Motor neuron (in vitro differentiated cells): ENCODE results near the gene ZRANB3. TPM values are rescaled to one million over a fixed set of nuclear protein-coding genes. Genes with fewer than 3 reads are reported as not detected.
A peak's percentile ranks its signal among the peaks of the same experiment; 100 is the strongest.
"Not testable (repeated sequence)": the region's sequence is repeated elsewhere in the genome, so short reads cannot be mapped to it uniquely, and the experiment has no call there.

ENCODE experiments used
- ATAC-seq, 8 experiments: fragments of 200-7000 bp; cut with Tn5 transposase; replicated peaks in 6 of 8; 2 replicates each; pipeline ENCODE4 v1.8.0; 2021; ENCODE audit warnings: mild to moderate bottlenecking in 8 of 8, moderate library complexity in 8 of 8
- H3K27ac ChIP-seq, 2 donors: fragments of 250-450 bp; sonication (Bioruptor Pico); 2 replicates each; pipeline ENCODE4 v1.9.0; 2021; ENCODE audit warnings: antibody characterized with exemption in 2 of 2, mild to moderate bottlenecking in 2 of 2, moderate library complexity in 1 of 2
- H3K4me1 ChIP-seq, 2 donors: fragments of 250-450 bp; sonication (Bioruptor Pico); replicated peaks in 1 of 2; 2 replicates each; pipeline ENCODE4 v1.6.1; 2021; ENCODE audit warnings: antibody characterized with exemption in 2 of 2, mild to moderate bottlenecking in 2 of 2, moderate library complexity in 1 of 2
- H3K4me3 ChIP-seq, 5 donors: fragments of 250-450 bp; sonication (Bioruptor Pico); 2 replicates each; pipeline ENCODE4 v1.9.0; 2021; ENCODE audit warnings: antibody characterized with exemption in 5 of 5, mild to moderate bottlenecking in 5 of 5, moderate library complexity in 4 of 5
- WGBS, 10 experiments: fragments of 450-650 bp; shearing (Covaris generic); methylation state at CpG; one replicate each; pipeline ENCODE4 v1.0.0; 2022; 5-methylcytosine and 5-hydroxymethylcytosine counted together
- in situ Hi-C, 9 experiments: fragments of 400-800 bp; cut with MboI; loops; one replicate each; pipeline ENCODE4 v1.15.0; 2021; ENCODE audit warnings: low sequenced_read_pairs in 9 of 9, low pct_unique_long_range_greater_than_20kb in 2 of 9; ENCODE audit not compliant: unreplicated experiment in 9 of 9
- total RNA-seq, 8 experiments: library from RNA; unstranded; fragments of 300-600 nt; gene quantifications; 2 replicates each; pipeline versions ENCODE4 v1.2.3 to v1.2.4, GENCODE V29; 2022

The ZRANB3 gene
- total RNA-seq, 8 experiments from 2014 or later = 6.3 to 18.2 (median 9.6) TPM

DNA sequence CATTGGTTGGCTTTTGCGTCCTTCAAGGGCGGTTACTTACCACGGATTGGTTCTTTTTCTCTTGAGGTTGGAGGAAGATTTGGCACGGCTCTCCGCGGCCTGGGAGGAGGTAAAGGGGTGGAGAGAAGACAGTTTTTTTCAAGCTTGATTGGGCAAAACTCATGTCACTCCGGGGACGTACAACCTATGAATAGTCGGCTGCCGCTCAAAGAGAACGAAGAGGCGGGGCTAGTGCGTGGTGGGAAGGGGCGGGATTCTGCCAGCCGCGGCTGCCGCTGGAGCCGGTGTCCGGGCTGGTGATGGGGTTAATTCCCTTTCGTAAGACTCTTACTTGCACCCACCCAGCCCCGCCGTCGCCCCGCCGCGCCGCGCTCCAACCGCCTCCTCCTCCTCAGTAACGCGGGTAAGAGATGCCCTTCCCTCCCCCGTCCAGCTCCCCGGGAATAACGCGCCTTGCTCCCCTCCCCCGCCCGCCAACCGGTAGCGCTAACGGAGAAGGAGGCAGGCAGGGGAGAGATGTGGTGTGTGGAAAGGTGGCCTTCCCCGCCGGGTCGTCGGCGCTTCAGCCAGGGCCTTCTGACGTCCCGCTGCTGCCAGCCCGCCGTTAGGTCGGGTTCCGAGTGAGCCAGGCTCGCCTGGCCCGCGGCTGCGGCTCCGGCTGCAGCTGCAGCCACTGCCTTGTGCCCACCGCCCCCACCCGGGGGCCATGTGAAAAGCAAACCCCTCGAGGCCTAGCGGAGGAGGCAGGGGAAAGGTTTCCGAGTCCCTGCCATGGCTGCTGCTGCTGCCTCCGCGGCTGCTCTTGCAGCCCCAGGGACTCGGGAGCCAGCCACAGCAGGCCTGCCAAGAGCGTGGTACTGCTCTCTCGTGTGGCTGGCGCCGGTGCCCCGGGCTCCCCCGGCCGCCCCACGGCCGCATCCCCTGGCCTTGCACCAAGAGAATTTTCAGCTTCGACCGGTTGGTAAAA lies 496 bp upstream of the ZRANB3 start, which contains the start of gene R3HDM1:
R3HDM1 (plus strand) TSS at position 254 of the 967 bp plus-strand sequence. CDS start 73,362 bp downstream, outside the sequence.
- 0 to 6% (median 1%) methylated on average over 1 to 18 of the region's 75 CpGs; no CpG with 5 or more reads in 3 of the 10 experiments for WGBS, 10 experiments
- Histone ChIP-seq H3K4me3 (peak within 1 kb of the TSS; percentile 73 to 89 (median 82)), H3K4me1 (peaks cover 5 to 6% of the 10 kb centered on the region in 2 donors), H3K27ac (peak within 1 kb of the TSS; percentile 91 to 92)
- peak; percentile 80 to 90 (median 88) for ATAC-seq
- in situ Hi-C loops = no loop called here

- Histone ChIP-seq H3K4me1 (peaks cover 3 to 5% of the 10 kb centered on the region in 2 donors), H3K4me3 (no peak overlapping the region), H3K27ac (no peak overlapping the region)
- in situ Hi-C loops = no loop called here
- WGBS, 10 experiments = 67 to 100% (median 94%) methylated on average over 1 to 3 of the region's 3 CpGs; no CpG with 5 or more reads in 1 of the 10 experiments
- ATAC-seq = no peak
Measured at GRCh38 chr2:135528006-135528405, 3.0 kb downstream of the ZRANB3 start.

- Histone ChIP-seq H3K27ac (no peak overlapping the region), H3K4me3 (no peak overlapping the region), H3K4me1 (peaks cover 0 to 5% of the 10 kb centered on the region in 2 donors)
- 80 to 100% (median 100%) methylated on average over 1 of the region's 1 CpG; no CpG with 5 or more reads in 3 of the 10 experiments for WGBS, 10 experiments
- in situ Hi-C loops = no loop called here
- no peak for ATAC-seq
Measured at GRCh38 chr2:135525786-135526185, 5.2 kb downstream of the ZRANB3 start.

DNA sequence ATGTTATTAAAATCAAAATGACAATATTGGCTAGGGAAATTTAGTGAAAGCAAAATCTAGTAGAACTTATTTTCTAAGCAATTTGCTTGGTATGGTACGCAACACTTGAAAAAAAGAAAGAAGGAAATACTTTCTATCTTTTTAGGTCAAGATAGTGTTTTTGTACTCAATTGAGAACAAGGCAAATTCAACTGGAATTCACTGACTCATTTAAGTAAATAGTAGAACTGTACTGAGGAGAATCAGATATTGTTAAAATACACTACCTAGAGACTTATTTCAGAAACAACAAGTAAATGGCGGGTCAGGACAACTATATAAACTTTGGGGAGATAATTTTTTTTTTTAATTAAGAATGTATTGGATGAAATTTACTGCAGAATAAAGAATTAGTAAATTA lies 18.9 kb downstream of the ZRANB3 start:
- no peak for ATAC-seq
- WGBS, 10 experiments = 92 to 100% (median 97%) methylated on average over 1 to 2 of the region's 2 CpGs
- H3K27ac ChIP-seq = no peak overlapping the region
- H3K4me3 ChIP-seq = no peak overlapping the region
- no peaks in the 10 kb centered on the region for H3K4me1 ChIP-seq
- in situ Hi-C loops = no loop called here

- H3K4me3 ChIP-seq = no peak overlapping the region
- H3K4me1 ChIP-seq = no peaks in the 10 kb centered on the region
- in situ Hi-C loops = no loop called here
- ATAC-seq = no peak
- WGBS, 10 experiments = 90 to 100% (median 100%) methylated on average over 1 to 5 of the region's 5 CpGs; no CpG with 5 or more reads in 4 of the 10 experiments
- no peak overlapping the region for H3K27ac ChIP-seq
Measured at GRCh38 chr2:135510577-135510976, 20.4 kb downstream of the ZRANB3 start.

DNA sequence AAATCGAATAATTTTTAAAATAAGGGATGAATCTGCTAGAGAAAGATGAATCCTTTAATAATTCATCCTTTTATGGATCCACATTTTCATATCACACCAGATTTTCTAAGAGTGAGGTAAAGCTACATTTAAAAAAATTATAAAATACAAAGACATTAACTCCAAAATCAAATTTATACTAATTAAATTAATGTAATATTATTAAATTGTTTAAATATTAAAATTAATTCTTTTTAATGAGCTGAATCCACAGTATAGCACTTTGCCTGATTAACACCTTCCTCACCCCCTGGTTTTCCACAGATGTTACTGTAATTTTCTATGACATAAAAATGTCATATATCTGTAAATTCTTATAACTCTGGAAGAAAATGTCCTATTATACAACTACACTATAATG lies 26.2 kb downstream of the ZRANB3 start:
- Histone ChIP-seq H3K4me1 (no peaks in the 10 kb centered on the region), H3K4me3 (no peak overlapping the region), H3K27ac (no peak overlapping the region)
- no peak for ATAC-seq
- WGBS, 10 experiments = 42 to 100% (median 86%) methylated on average over 1 of the region's 1 CpG; no CpG with 5 or more reads in 1 of the 10 experiments
- in situ Hi-C loops = no loop called here

DNA sequence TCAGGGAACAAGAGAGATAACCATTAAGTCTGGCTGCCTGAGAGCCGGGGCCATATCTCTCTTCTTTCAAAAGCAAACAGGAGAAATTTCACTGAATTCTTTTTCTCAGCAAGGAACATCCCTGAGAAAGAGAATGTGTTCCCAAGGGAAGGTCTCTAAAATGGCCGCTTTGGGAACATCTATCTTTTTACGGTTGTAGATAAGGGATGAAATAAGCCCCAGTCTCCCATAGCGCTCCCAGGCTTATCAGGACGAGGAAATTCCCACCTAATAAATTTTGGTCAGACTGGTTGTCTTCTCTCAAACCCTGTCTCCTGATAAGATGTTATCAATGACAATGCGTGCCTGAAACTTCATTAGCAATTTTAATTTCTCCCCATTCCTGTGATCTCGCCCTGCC lies 32.4 kb downstream of the ZRANB3 start:
- in situ Hi-C loops = not testable (repeated sequence)

GRCh38 chr2:135494917-135495316 lies 36.1 kb downstream of the ZRANB3 start:
- 79 to 100% (median 100%) methylated on average over 1 to 2 of the region's 2 CpGs; no CpG with 5 or more reads in 1 of the 10 experiments for WGBS, 10 experiments
- Histone ChIP-seq H3K27ac (no peak overlapping the region), H3K4me1 (no peaks in the 10 kb centered on the region), H3K4me3 (no peak overlapping the region)
- in situ Hi-C loops = no loop called here
- no peak for ATAC-seq

More for the DNA sequence above, 32.4 kb downstream of the ZRANB3 start:
- not testable (repeated sequence) for ATAC-seq, H3K4me1 ChIP-seq, H3K4me3 ChIP-seq, H3K27ac ChIP-seq
- WGBS, 10 experiments = 92 to 100% (median 95%) methylated on average over 2 to 7 of the region's 7 CpGs

DNA sequence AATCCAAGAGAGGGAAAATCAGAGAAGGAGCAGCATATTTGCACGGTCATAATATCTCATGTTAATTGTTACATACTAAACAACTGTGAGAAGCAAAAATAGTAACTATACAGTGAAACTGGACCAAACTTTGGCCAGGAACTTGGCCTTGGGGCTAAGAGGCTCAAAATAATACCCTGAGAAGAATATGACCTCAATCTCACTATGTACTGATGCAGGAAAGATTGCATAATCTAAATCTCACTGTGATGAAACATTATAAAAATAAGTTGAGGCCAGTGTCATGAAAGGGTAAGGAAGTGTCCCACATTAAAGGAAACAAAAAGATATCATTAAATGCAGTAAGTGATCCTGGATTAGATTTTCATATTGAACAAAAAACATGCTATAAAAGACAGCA lies 36.5 kb downstream of the ZRANB3 start:
- Histone ChIP-seq H3K4me1 (no peaks in the 10 kb centered on the region), H3K27ac (no peak overlapping the region), H3K4me3 (no peak overlapping the region)
- peak in 1 of 8 experiments; percentile 60 for ATAC-seq
- WGBS, 10 experiments = 40 to 100% (median 89%) methylated on average over 1 of the region's 1 CpG; no CpG with 5 or more reads in 2 of the 10 experiments
- in situ Hi-C loops = no loop called here

- H3K27ac ChIP-seq = no peak overlapping the region
- WGBS, 10 experiments = 86 to 100% (median 100%) methylated on average over 1 of the region's 1 CpG; no CpG with 5 or more reads in 1 of the 10 experiments
- in situ Hi-C loops = no loop called here
- no peaks in the 10 kb centered on the region for H3K4me1 ChIP-seq
- peak in 2 of 8 experiments; percentile 91 to 96 for ATAC-seq
- no peak overlapping the region for H3K4me3 ChIP-seq
Measured at GRCh38 chr2:135490376-135490775, 40.6 kb downstream of the ZRANB3 start.

- H3K4me1 ChIP-seq = no peaks in the 10 kb centered on the region
- H3K27ac ChIP-seq = no peak overlapping the region
- in situ Hi-C loops = no loop called here
- no peak for ATAC-seq
- 97 to 100% (median 100%) methylated on average over 1 to 4 of the region's 4 CpGs; no CpG with 5 or more reads in 2 of the 10 experiments for WGBS, 10 experiments
- no peak overlapping the region for H3K4me3 ChIP-seq
Measured at GRCh38 chr2:135485441-135485840, 45.6 kb downstream of the ZRANB3 start.

DNA sequence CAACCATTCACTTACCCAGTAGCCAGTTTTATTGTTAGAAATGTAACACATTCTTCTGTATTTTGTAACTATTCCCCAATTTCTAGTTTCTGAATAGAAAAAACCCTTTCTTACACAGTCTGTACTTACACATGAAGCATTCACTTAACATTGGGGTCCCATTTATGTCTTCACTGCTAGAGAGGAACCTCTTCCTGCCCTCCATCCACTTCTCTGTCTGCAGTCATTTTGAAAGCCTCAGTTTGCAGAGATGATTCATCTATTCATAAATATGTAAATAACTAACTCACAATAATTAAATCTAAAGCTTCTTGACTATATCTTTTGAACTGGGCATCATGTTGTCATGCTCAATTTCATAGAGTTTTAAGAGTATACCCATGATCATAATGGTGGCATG lies 55.9 kb downstream of the ZRANB3 start:
- ATAC-seq = no peak
- Histone ChIP-seq H3K4me3 (no peak overlapping the region), H3K4me1 (no peaks in the 10 kb centered on the region), H3K27ac (no peak overlapping the region)
- in situ Hi-C loops = no loop called here

GRCh38 chr2:135473567-135473966 lies 57.5 kb downstream of the ZRANB3 start:
- WGBS, 10 experiments = 57 to 100% (median 76%) methylated on average over 1 to 2 of the region's 2 CpGs; no CpG with 5 or more reads in 1 of the 10 experiments
- H3K4me3 ChIP-seq = no peak overlapping the region
- in situ Hi-C loops = no loop called here
- peak in 3 of 8 experiments; percentile 43 to 64 (median 53) for ATAC-seq
- H3K27ac ChIP-seq = no peak overlapping the region
- no peaks in the 10 kb centered on the region for H3K4me1 ChIP-seq
